GM12878 (cell line): ENCODE measurements around the gene FAM163B. TPM values are rescaled to one million over a fixed set of nuclear protein-coding genes. Genes with fewer than 3 reads are reported as not detected.

Experiments
- ATAC-seq: fragments of 200-7000 bp; cut with Tn5 transposase; 3 replicates; pipeline ENCODE4 v1.9.1; 2020; ENCODE audit warnings: mild to moderate bottlenecking, moderate library complexity
- BruUV-seq: library from RNA; stranded (reverse); fragments of 400-500 nt; replicated peaks from 2 replicates; lab custom pipeline; 2021; lab: Mats Ljungman, UMichigan
- CTCF ChIA-PET: fragments of 300-600 bp; sonication (Branson Sonifier 250); formaldehyde crosslinking; extraction: SDS; loops from one replicate; lab custom pipeline; 2021; ENCODE audit warnings: inconsistent platforms; lab: Yijun Ruan, JAX
- POLR2A ChIA-PET: fragments of 350-600 bp; formaldehyde crosslinking; extraction: SDS; loops from one replicate; lab custom pipeline; 2021; ENCODE audit warnings: inconsistent platforms; lab: Charles Lee
- RAD21 ChIA-PET: fragments of 300-600 bp; sonication (Branson Sonifier 250); formaldehyde crosslinking; loops from one replicate; lab custom pipeline; 2023; ENCODE audit warnings: antibody characterized with exemption; ENCODE audit not compliant: unreplicated experiment; lab: Charles Lee
- SMC1A ChIA-PET: fragments of 300-600 bp; sonication (Branson Sonifier 250); formaldehyde crosslinking; loops from one replicate; lab custom pipeline; 2023; ENCODE audit not compliant: unreplicated experiment, uncharacterized antibody; lab: Charles Lee
- DNase-seq: peaks from one replicate; pipeline ENCODE4 v3.0.0-alpha.2; 2011; ENCODE audit warnings: low read depth, low spot score
- FAIRE-seq: peaks from 3 replicates; lab custom pipeline; 2011; peaks lifted over from hg19 to GRCh38; lab: Jason Lieb, UNC
- H2AFZ ChIP-seq: 2 replicates; pipeline ENCODE4 v1.6.0; 2011; ENCODE audit warnings: low read depth, low read length, control low read depth; ENCODE audit not compliant: control insufficient read depth
- H3K27ac ChIP-seq: 2 replicates; pipeline ENCODE4 v1.5.1; 2011; ENCODE audit warnings: control low read depth; ENCODE audit not compliant: control insufficient read depth, insufficient read depth
- H3K27me3 ChIP-seq, 2 experiments: replicated peaks in 1 of 2; 2 replicates each; pipeline versions ENCODE4 v1.6.0 to v1.6.1; 2011; ENCODE audit warnings: low read length in 1 of 2; ENCODE audit not compliant: control insufficient read depth in 2 of 2, insufficient read depth in 2 of 2
- H3K36me3 ChIP-seq, 2 experiments: 2 replicates each; pipeline ENCODE4 v1.5.1; 2011; ENCODE audit warnings: low read length in 1 of 2; ENCODE audit not compliant: control insufficient read depth in 2 of 2, insufficient read depth in 2 of 2
- H3K4me1 ChIP-seq: 2 replicates; pipeline ENCODE4 v1.6.1; 2011; ENCODE audit warnings: mild to moderate bottlenecking, low read length, moderate library complexity, mixed read lengths; ENCODE audit not compliant: control insufficient read depth, insufficient read depth
- H3K4me2 ChIP-seq: 2 replicates; pipeline ENCODE4 v1.6.0; 2011; ENCODE audit warnings: control low read depth; ENCODE audit not compliant: control insufficient read depth, insufficient read depth
- H3K4me3 ChIP-seq: fragments of 200-600 bp; sonication (generic); 2 replicates; pipeline ENCODE4 v1.5.1; 2016
- H3K79me2 ChIP-seq: 2 replicates; pipeline ENCODE4 v1.6.0; 2011; ENCODE audit warnings: low read length; ENCODE audit not compliant: control insufficient read depth, insufficient read depth
- H3K9ac ChIP-seq: 2 replicates; pipeline ENCODE4 v1.8.0; 2011; ENCODE audit warnings: low read length, control low read depth, mixed read lengths; ENCODE audit not compliant: control insufficient read depth, insufficient read depth
- H3K9me3 ChIP-seq: replicated peaks from 3 replicates; pipeline ENCODE4 v1.5.1; 2011; ENCODE audit warnings: mild to moderate bottlenecking, low read length; ENCODE audit not compliant: control insufficient read depth, insufficient read depth
- H4K20me1 ChIP-seq: 2 replicates; pipeline ENCODE4 v1.6.0; 2011; ENCODE audit not compliant: control insufficient read depth, insufficient read depth
- ATF7 ChIP-seq: fragments of 450-650 bp; IDR thresholded peaks from 2 replicates; pipeline ENCODE4 v1.6.1; 2016; ENCODE audit warnings: low read depth, mild to moderate bottlenecking
- BCL11A ChIP-seq: IDR thresholded peaks from 2 replicates; pipeline ENCODE4 v1.6.1; 2011; ENCODE audit warnings: low read depth, low read length
- EZH2 ChIP-seq: IDR thresholded peaks from 2 replicates; pipeline ENCODE4 v1.6.1; 2012; ENCODE audit warnings: low read depth, mild to moderate bottlenecking, control low read depth, inconsistent platforms, low read length, borderline replicate concordance; ENCODE audit not compliant: control insufficient read depth
- KLF5 ChIP-seq: fragments of 450-650 bp; IDR thresholded peaks from 2 replicates; pipeline ENCODE4 v1.6.1; 2014; ENCODE audit warnings: mild to moderate bottlenecking; ENCODE audit not compliant: partially characterized antibody
- NFXL1 ChIP-seq: fragments of 450-650 bp; IDR thresholded peaks from 2 replicates; pipeline ENCODE4 v1.6.1; 2017; ENCODE audit warnings: antibody characterized with exemption, mild to moderate bottlenecking, borderline replicate concordance
- RAD21 ChIP-seq: IDR thresholded peaks from 2 replicates; pipeline ENCODE4 v1.6.1; 2011; ENCODE audit warnings: mild to moderate bottlenecking, low read depth, low read length, moderate library complexity; ENCODE audit not compliant: insufficient read depth
- RBBP5 ChIP-seq: fragments of 200-600 bp; sonication (generic); conservative IDR thresholded peaks from 2 replicates; pipeline ENCODE4 v1.6.1; 2016
- SUPT20H ChIP-seq: IDR thresholded peaks from 2 replicates; pipeline ENCODE4 v1.6.1; 2011; ENCODE audit warnings: low read depth, mild to moderate bottlenecking, low read length, moderate library complexity, borderline replicate concordance; ENCODE audit not compliant: control insufficient read depth
- YBX1 ChIP-seq: fragments of 450-650 bp; IDR thresholded peaks from 2 replicates; pipeline ENCODE4 v1.6.1; 2016; ENCODE audit warnings: antibody characterized with exemption
- ZBTB11 ChIP-seq: fragments of 450-650 bp; formaldehyde crosslinking; IDR thresholded peaks from 2 replicates; pipeline ENCODE4 v1.5.0; 2022; ENCODE audit warnings: mild to moderate bottlenecking, missing genetic modification characterization
- WGBS: methylation state at CpG from one replicate; pipeline ENCODE4 v1.1.6; 2016; ENCODE audit warnings: low lambda C conversion rate; ENCODE audit not compliant: insufficient replicate concordance, insufficient coverage; ENCODE audit errors: missing lambda C conversion rate; 5-methylcytosine and 5-hydroxymethylcytosine counted together
- in situ Hi-C: fragments of 300-500 bp; cut with MboI; formaldehyde crosslinking; loops from 9 replicates; pipeline ENCODE4 v1.14.3; 2018; ENCODE audit warnings: mixed read lengths
- intact Hi-C: fragments of 100-400 bp; cut with micrococcal nuclease; formaldehyde crosslinking; loops from one replicate; pipeline ENCODE4 v1.14.2; 2022; ENCODE audit not compliant: unreplicated experiment
- polyA plus RNA-seq, 11 experiments: library from polyadenylated mRNA; depleted of rRNA in 4 of 11; unstranded in 6 of 11; stranded (reverse) in 5 of 11; fragments of >200 nt; fragmentation: Nextera tagmentation in 4 of 11; fragmentation: Illumina TruSeq in 1 of 11; extraction: Ambion mirVana in 4 of 11; extraction: Trizol in 1 of 11; gene quantifications; 1 replicate in 1 of 11; 2 replicates in 10 of 11; pipeline versions ENCODE4 v1.2.1 to v1.2.3, GENCODE V29; 2011 to 2016; ENCODE audit warnings: inconsistent platforms in 2 of 11, missing spikeins in 2 of 11, low read depth in 1 of 11
- total RNA-seq, 4 experiments: library from RNA; depleted of rRNA in 3 of 4; stranded (reverse); fragments of >200 nt in 3 of 4; fragmentation: Illumina TruSeq in 1 of 4; extraction: Trizol in 1 of 4; gene quantifications; 2 replicates each; pipeline versions ENCODE4 v1.2.1 to v1.2.3, GENCODE V29; 2013 to 2021

FAM163B gene
- total and polyA plus RNA-seq, 10 of the 15 experiments (the other 5 are each of a cell fraction or from before 2014, with no cell fraction given): not detected

DNA sequence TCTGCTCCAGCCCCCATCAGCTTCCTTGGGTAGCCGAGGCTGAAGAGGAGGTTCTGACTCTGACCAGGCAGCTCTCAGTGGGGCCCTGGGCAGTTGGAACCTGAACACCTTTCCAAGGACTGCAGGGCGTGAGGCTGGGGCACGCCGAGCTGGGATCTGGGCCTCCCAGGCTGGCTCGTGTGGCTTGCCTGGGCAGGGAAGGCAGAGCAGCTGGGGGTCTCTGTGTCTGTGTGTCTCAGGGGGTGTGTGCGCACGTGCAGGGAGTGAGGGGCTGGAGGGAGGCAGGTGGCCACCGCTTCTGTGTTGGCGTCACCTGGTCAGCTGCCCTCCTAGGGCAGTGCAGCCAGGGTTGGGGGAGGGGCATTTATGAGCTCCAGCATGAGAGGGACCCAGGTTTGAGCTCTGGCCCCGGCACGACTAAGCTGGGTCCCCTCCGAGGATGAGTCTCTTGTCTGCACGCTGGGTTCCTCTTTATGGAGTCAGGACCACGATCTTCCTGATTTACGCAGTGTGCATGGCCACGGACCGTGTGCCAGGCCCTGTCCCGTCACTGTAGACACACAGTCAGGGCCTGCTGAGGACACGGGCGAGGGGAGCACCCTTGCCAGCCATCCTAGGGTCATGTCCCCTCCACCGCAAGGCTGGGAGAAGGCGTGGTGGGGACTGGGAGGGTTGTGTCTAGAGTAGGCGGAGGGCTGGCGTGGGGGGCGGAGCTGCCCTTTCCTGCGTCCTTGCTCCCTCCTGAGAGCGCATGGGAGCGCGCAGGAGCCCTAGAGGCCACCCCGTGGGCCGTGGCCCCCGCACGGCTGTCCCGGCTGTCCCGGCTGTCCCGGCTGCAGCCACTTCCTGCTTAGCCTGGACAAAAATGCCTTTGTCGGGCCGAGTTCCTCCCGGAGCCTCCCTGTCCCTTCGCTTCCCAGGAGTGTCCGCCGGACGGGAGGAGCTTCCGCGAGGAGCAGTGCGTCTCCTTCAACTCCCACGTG, 70.0 kb downstream of the FAM163B start:
- no peak overlapping the region for H3K4me3 ChIP-seq
- H3K4me1 ChIP-seq: no peaks in the 10 kb centered on the region; the same call in 1 of the 2 replicates
- ChIA-PET CTCF (interaction anchor here (0.5 kb wide), 1 partner anchor 351 kb away, joined by 3 read pairs; no protein-coding TSS in a partner anchor), POLR2A (no interaction called here), SMC1A (no interaction called here), RAD21 (no interaction called here)
- no peak overlapping the region for H2AFZ ChIP-seq
- no peak for ATAC-seq
- no peak overlapping the region for H3K27ac ChIP-seq
- no peak for DNase-seq
- peaks cover 0 to 5% of the 10 kb centered on the region in 2 experiments; a peak in 3 of 4 replicates for H3K27me3 ChIP-seq
- no peaks in the 10 kb centered on the region for H3K79me2 ChIP-seq
- TF ChIP-seq EZH2: no peak
- TF ChIP-seq RAD21: no peak
- no peak for TF ChIP-seq ZBTB11 (CRISPR knock-in tag)
- no peak for TF ChIP-seq ATF7
- no peak for TF ChIP-seq YBX1
- TF ChIP-seq BCL11A: no peak
- no peak for TF ChIP-seq RBBP5
- TF ChIP-seq NFXL1: no peak
- no peak for TF ChIP-seq SUPT20H
- TF ChIP-seq KLF5: no peak
- FAIRE-seq: no peak
- H3K36me3 ChIP-seq: no peaks in the 10 kb centered on the region
- H3K9ac ChIP-seq: no peak overlapping the region
- H3K4me2 ChIP-seq: no peak overlapping the region
- in situ Hi-C loops (loop anchor here (5.0 to 25.0 kb wide), 2 partner anchors 473 to 558 kb away; no protein-coding TSS in a partner anchor), intact Hi-C loops (no loop called here)
- WGBS: 40% methylated on average over 47 of the region's 47 CpGs
- H4K20me1 ChIP-seq: no peaks in the 10 kb centered on the region
- no peaks in the 10 kb centered on the region for H3K9me3 ChIP-seq
- no TSS peak for BruUV-seq
